Central memory CD4-positive, alpha-beta T cell (primary cell): ENCODE results near the gene CCDC142.

Source experiments
- DNase-seq: peaks from one replicate; pipeline ENCODE4 v3.0.0; 2022

CCDC142 gene

GRCh38 chr2:74513605-74514367 lies 31.0 kb upstream of the CCDC142 start:
- DNase-seq: no peak

GRCh38 chr2:74512744-74513604 lies 30.2 kb upstream of the CCDC142 start:
- DNase-seq: no peak

GRCh38 chr2:74511104-74511989 lies 28.5 kb upstream of the CCDC142 start:
- DNase-seq: no peak

- no peak for DNase-seq
Measured at GRCh38 chr2:74510272-74510671, 27.5 kb upstream of the CCDC142 start.

GRCh38 chr2:74507926-74508520 lies 25.2 kb upstream of the CCDC142 start:
- no peak for DNase-seq

GRCh38 chr2:74507145-74507925 lies 24.5 kb upstream of the CCDC142 start, which contains the start of gene PCGF1:
Gene PCGF1, minus strand, starts transcription at chr2:74507695. Its CDS starts 27 bp downstream, at chr2:74507668.
- DNase-seq: peak; percentile 97

- DNase-seq: no peak
Measured at GRCh38 chr2:74505448-74506246, 22.8 kb upstream of the CCDC142 start.

- DNase-seq: no peak
Measured at GRCh38 chr2:74504591-74504990, 21.8 kb upstream of the CCDC142 start.

GRCh38 chr2:74503506-74504475 lies 21.0 kb upstream of the CCDC142 start:
- no peak for DNase-seq

- no peak for DNase-seq
Measured at GRCh38 chr2:74502720-74503505, 20.1 kb upstream of the CCDC142 start.

GRCh38 chr2:74502147-74502719 lies 19.4 kb upstream of the CCDC142 start:
- no peak for DNase-seq

- DNase-seq: no peak
Measured at GRCh38 chr2:74501335-74502071, 18.7 kb upstream of the CCDC142 start.

GRCh38 chr2:74500578-74500946 lies 17.8 kb upstream of the CCDC142 start:
- DNase-seq: no peak

- no peak for DNase-seq
Measured at GRCh38 chr2:74499940-74500577, 17.3 kb upstream of the CCDC142 start.

- DNase-seq: no peak
Measured at GRCh38 chr2:74499267-74499939, 16.6 kb upstream of the CCDC142 start, which contains the start of gene LBX2. Gene LBX2, minus strand, starts transcription at chr2:74499603. Its CDS starts 66 bp downstream, at chr2:74499537.
